H9 (cell line): ENCODE measurements around the gene ANKRD44. TPM values are rescaled to one million over a fixed set of nuclear protein-coding genes. Genes with fewer than 3 reads are reported as not detected.

Source experiments
- DNase-seq: peaks from one replicate; pipeline ENCODE4 v3.0.0-alpha.2; 2017
- H2AFZ ChIP-seq: one replicate; pipeline ENCODE4 v1.6.1; 2013; ENCODE audit warnings: mild to moderate bottlenecking, low read length, control low read depth, moderate library complexity
- H2AK5ac ChIP-seq: 2 replicates; pipeline ENCODE4 v1.6.1; 2013; ENCODE audit warnings: low read length, control low read depth, mixed read lengths; ENCODE audit not compliant: insufficient read length
- H2BK120ac ChIP-seq: one replicate; pipeline ENCODE4 v1.6.1; 2013; ENCODE audit warnings: low read depth, mild to moderate bottlenecking, low read length, control low read depth, inconsistent platforms; ENCODE audit not compliant: poor library complexity, severe bottlenecking
- H2BK12ac ChIP-seq: 2 replicates; pipeline ENCODE4 v1.6.1; 2013; ENCODE audit warnings: low read length, control low read depth, mixed read lengths, low read depth; ENCODE audit not compliant: insufficient read length
- H2BK15ac ChIP-seq: 2 replicates; pipeline ENCODE4 v1.6.1; 2013; ENCODE audit warnings: low read depth, low read length, control low read depth
- H2BK20ac ChIP-seq: one replicate; pipeline ENCODE4 v1.6.1; 2013; ENCODE audit warnings: low read depth, mild to moderate bottlenecking, low read length, control low read depth, inconsistent platforms; ENCODE audit not compliant: poor library complexity, severe bottlenecking
- H2BK5ac ChIP-seq: 2 replicates; pipeline ENCODE4 v1.6.1; 2013; ENCODE audit warnings: low read length, control low read depth, mixed read lengths; ENCODE audit not compliant: insufficient read length
- H3K14ac ChIP-seq: 2 replicates; pipeline ENCODE4 v1.6.1; 2013; ENCODE audit warnings: low read length, control low read depth; ENCODE audit not compliant: insufficient read depth
- H3K18ac ChIP-seq: 2 replicates; pipeline ENCODE4 v1.6.1; 2013; ENCODE audit warnings: low read depth, mild to moderate bottlenecking, mixed read lengths, low read length, control low read depth; ENCODE audit not compliant: insufficient read length
- H3K23ac ChIP-seq: 2 replicates; pipeline ENCODE4 v1.6.1; 2013; ENCODE audit warnings: low read length, control low read depth, mixed read lengths, low read depth; ENCODE audit not compliant: insufficient read length
- H3K23me2 ChIP-seq: 2 replicates; pipeline ENCODE4 v1.6.1; 2013; ENCODE audit warnings: low read depth, mild to moderate bottlenecking, mixed read lengths, low read length, control low read depth; ENCODE audit not compliant: insufficient read length, poor library complexity, severe bottlenecking
- H3K27ac ChIP-seq: 2 replicates; pipeline ENCODE4 v1.5.1; 2013; ENCODE audit warnings: low read length, control low read depth, mixed read lengths, low read depth; ENCODE audit not compliant: insufficient read length
- H3K27me3 ChIP-seq: 2 replicates; pipeline ENCODE4 v1.6.1; 2013; ENCODE audit warnings: low read length, control low read depth, inconsistent platforms; ENCODE audit not compliant: insufficient read depth
- H3K4ac ChIP-seq: 2 replicates; pipeline ENCODE4 v1.6.1; 2013; ENCODE audit warnings: low read depth, mild to moderate bottlenecking, control low read depth, inconsistent platforms, low read length, moderate library complexity
- H3K4me1 ChIP-seq: 2 replicates; pipeline ENCODE4 v1.6.1; 2013; ENCODE audit warnings: low read length, control low read depth, inconsistent platforms; ENCODE audit not compliant: insufficient read depth
- H3K4me2 ChIP-seq: 2 replicates; pipeline ENCODE4 v1.6.1; 2013; ENCODE audit warnings: low read length, control low read depth, mixed read lengths; ENCODE audit not compliant: insufficient read length, insufficient read depth
- H3K56ac ChIP-seq: 2 replicates; pipeline ENCODE4 v1.6.1; 2013; ENCODE audit warnings: low read depth, mild to moderate bottlenecking, mixed read lengths, low read length, control low read depth; ENCODE audit not compliant: insufficient read length
- H3K79me1 ChIP-seq: 2 replicates; pipeline ENCODE4 v1.6.1; 2013; ENCODE audit warnings: low read depth, mild to moderate bottlenecking, moderate library complexity, low read length, control low read depth, inconsistent platforms; ENCODE audit not compliant: insufficient read depth, poor library complexity, severe bottlenecking
- H3K79me2 ChIP-seq: 2 replicates; pipeline ENCODE4 v1.6.1; 2013; ENCODE audit warnings: low read length, control low read depth, inconsistent platforms; ENCODE audit not compliant: insufficient read depth
- H3K9ac ChIP-seq: 2 replicates; pipeline ENCODE4 v1.6.1; 2013; ENCODE audit warnings: low read length, control low read depth, mixed read lengths; ENCODE audit not compliant: insufficient read length; ENCODE audit errors: extremely low read depth
- H3K9me3 ChIP-seq: one replicate; pipeline ENCODE4 v1.6.1; 2013; ENCODE audit warnings: low read depth, low read length, inconsistent platforms; ENCODE audit not compliant: control insufficient read depth
- H3T11ph ChIP-seq: one replicate; pipeline ENCODE4 v1.6.1; 2013; ENCODE audit warnings: mild to moderate bottlenecking, low read length, control low read depth, inconsistent platforms
- H4K20me1 ChIP-seq: one replicate; pipeline ENCODE4 v1.6.1; 2013; ENCODE audit not compliant: control insufficient read depth, insufficient read length, insufficient read depth
- H4K5ac ChIP-seq: 2 replicates; pipeline ENCODE4 v1.6.1; 2013; ENCODE audit warnings: low read depth, mild to moderate bottlenecking, mixed read lengths, low read length, control low read depth; ENCODE audit not compliant: insufficient read length
- H4K8ac ChIP-seq: replicated peaks from 2 replicates; pipeline ENCODE4 v1.6.1; 2013; ENCODE audit warnings: low read length, control low read depth, mixed read lengths, low read depth; ENCODE audit not compliant: insufficient read length
- H4K91ac ChIP-seq: 2 replicates; pipeline ENCODE4 v1.6.1; 2013; ENCODE audit warnings: low read depth, mild to moderate bottlenecking, moderate library complexity, mixed read lengths, low read length, control low read depth; ENCODE audit not compliant: insufficient read length
- H3K27ac Mint-ChIP-seq, 3 experiments: 2 replicates in 2 of 3; 3 replicates in 1 of 3; pipeline ENCODE4 v1.8.0; 2020 to 2021; ENCODE audit warnings: mixed read lengths in 3 of 3, mild to moderate bottlenecking in 1 of 3, moderate library complexity in 1 of 3
- H3K27me3 Mint-ChIP-seq: 2 replicates; pipeline ENCODE4 v1.8.0; 2021; ENCODE audit warnings: low read depth, mild to moderate bottlenecking, moderate library complexity, mixed read lengths
- H3K36me3 Mint-ChIP-seq, 3 experiments: 2 replicates in 2 of 3; 3 replicates in 1 of 3; pipeline ENCODE4 v1.8.0; 2020 to 2021; ENCODE audit warnings: low read depth in 3 of 3, mixed read lengths in 3 of 3; ENCODE audit not compliant: insufficient read depth in 1 of 3
- H3K4me1 Mint-ChIP-seq, 2 experiments: 2 replicates each; pipeline ENCODE4 v1.8.0; 2020; ENCODE audit warnings: mixed read lengths in 2 of 2
- H3K4me3 Mint-ChIP-seq, 2 experiments: 2 replicates in 1 of 2; 3 replicates in 1 of 2; pipeline ENCODE4 v1.8.0; 2020 to 2021; ENCODE audit warnings: mild to moderate bottlenecking in 2 of 2, mixed read lengths in 2 of 2, moderate library complexity in 1 of 2
- H3K9me3 Mint-ChIP-seq, 2 experiments: 2 replicates in 1 of 2; 3 replicates in 1 of 2; pipeline ENCODE4 v1.8.0; 2020; ENCODE audit warnings: mild to moderate bottlenecking in 2 of 2, mixed read lengths in 2 of 2, moderate library complexity in 1 of 2
- WGBS: extraction: QIAGEN DNeasy Blood & Tissue Kit; methylation state at CpG from one replicate; pipeline ENCODE4 v1.1.7; 2013; ENCODE audit warnings: missing lambda C conversion rate, low lambda C conversion rate, mixed read lengths; ENCODE audit not compliant: insufficient read length; ENCODE audit errors: extremely low coverage; 5-methylcytosine and 5-hydroxymethylcytosine counted together
- total RNA-seq: library from RNA; stranded (reverse); gene quantifications from 2 replicates; pipeline ENCODE4 v1.2.1, GENCODE V29; 2021
- TF ChIP-seq, protein P1 (sequence below): fragments of 200-600 bp; sonication (generic); conservative IDR thresholded peaks from 3 replicates; pipeline ENCODE4 v1.8.0; 2021; ENCODE audit warnings: antibody characterized with exemption, mild to moderate bottlenecking

The ANKRD44 gene
- total RNA-seq, 1 experiment from 2014 or later = 1.9 TPM

DNA sequence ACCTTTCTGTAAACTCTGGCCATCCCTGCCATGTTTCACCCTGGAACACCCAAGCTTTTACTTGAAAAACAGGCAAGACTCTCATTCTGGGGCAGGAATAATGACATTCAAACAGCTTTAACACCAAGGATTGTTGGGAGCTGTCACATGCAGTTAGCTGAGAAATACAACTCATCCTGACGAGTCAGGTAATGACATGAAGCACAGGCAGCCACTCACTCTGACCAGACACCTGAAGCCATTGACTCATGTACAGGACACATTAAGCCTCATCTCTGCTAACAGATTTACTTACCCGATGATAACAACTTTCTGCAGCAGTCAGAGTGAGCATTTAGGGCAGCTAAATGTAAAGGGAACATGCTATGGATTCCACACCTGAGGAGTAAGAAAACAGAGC lies 220.9 kb downstream of the ANKRD44 start:
- Histone ChIP-seq H2BK120ac (no peak overlapping the region), H2BK12ac (no peak overlapping the region), H3K27ac (no peak overlapping the region), H4K8ac (no peak overlapping the region), H3K9me3 (no peaks in the 10 kb centered on the region), H3K18ac (no peak overlapping the region), H3K27me3 (no peaks in the 10 kb centered on the region), H3K4me2 (no peak overlapping the region), H3K9ac (no peak overlapping the region), H3K79me1 (no peaks in the 10 kb centered on the region), H4K20me1 (no peaks in the 10 kb centered on the region), H4K5ac (no peak overlapping the region), H3K4ac (no peak overlapping the region), H3K4me1 (no peaks in the 10 kb centered on the region), H3T11ph (no peak overlapping the region), H3K23ac (no peak overlapping the region), H2BK5ac (no peak overlapping the region), H2AK5ac (no peak overlapping the region), H2BK15ac (no peak overlapping the region), H3K79me2 (no peaks in the 10 kb centered on the region), H2AFZ (no peak overlapping the region), H3K23me2 (no peaks in the 10 kb centered on the region), H2BK20ac (no peak overlapping the region), H3K56ac (no peak overlapping the region), H3K14ac (no peak overlapping the region), H4K91ac (no peak overlapping the region)
- Mint-ChIP-seq H3K27ac (no peak overlapping the region), H3K4me3 (no peak overlapping the region), H3K27me3 (0 out of 2 replicates have a peak, but pooled peaks cover 1% of the 10 kb centered on the region), H3K4me1 (peaks cover 6 to 10% of the 10 kb centered on the region in 2 experiments), H3K36me3 (no peaks in the 10 kb centered on the region), H3K9me3 (no peaks in the 10 kb centered on the region; a peak in 1 of 5 replicates)
- no peak for DNase-seq
- WGBS = no CpG with 5 or more reads among the region's 2 CpGs
- TF ChIP-seq, protein P1, sequence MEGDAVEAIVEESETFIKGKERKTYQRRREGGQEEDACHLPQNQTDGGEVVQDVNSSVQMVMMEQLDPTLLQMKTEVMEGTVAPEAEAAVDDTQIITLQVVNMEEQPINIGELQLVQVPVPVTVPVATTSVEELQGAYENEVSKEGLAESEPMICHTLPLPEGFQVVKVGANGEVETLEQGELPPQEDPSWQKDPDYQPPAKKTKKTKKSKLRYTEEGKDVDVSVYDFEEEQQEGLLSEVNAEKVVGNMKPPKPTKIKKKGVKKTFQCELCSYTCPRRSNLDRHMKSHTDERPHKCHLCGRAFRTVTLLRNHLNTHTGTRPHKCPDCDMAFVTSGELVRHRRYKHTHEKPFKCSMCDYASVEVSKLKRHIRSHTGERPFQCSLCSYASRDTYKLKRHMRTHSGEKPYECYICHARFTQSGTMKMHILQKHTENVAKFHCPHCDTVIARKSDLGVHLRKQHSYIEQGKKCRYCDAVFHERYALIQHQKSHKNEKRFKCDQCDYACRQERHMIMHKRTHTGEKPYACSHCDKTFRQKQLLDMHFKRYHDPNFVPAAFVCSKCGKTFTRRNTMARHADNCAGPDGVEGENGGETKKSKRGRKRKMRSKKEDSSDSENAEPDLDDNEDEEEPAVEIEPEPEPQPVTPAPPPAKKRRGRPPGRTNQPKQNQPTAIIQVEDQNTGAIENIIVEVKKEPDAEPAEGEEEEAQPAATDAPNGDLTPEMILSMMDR = no peak
